Measurements from ENCODE around the gene FYTTD1. TPM values are rescaled to one million over a fixed set of nuclear protein-coding genes. Genes with fewer than 3 reads are reported as not detected.

The FYTTD1 gene
- total and polyA plus RNA-seq, 8 donors = 8.3 to 37.9 (median 28.0) TPM

DNA sequence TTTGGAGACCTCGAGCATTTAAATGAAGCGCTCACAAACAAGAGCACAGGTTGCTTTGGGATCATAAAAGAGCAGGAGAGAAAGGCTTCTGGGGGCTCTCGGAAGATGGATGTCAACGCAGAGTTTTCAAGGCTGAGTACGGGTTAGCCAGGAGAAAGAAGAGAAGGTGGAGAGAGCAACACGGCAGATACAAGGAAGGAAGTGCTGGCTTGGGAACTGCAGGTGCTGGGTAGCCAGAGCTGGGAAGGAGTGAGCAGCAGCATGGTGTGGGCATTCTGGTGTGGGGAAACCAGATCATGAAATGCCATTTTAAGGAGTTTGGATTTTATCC lies 12.4 kb upstream of the FYTTD1 start:
- intact Hi-C loops (cut with DNase I) = no loop called here
- ATAC-seq (peak in 3 of 4 donors; percentile 17 to 44 (median 43)), DNase-seq (no peak), FAIRE-seq (no peak)
- WGBS, 2 donors = 0 to 1% methylated on average over 6 of the region's 6 CpGs
- Histone ChIP-seq H3K27me3 (no peaks in the 10 kb centered on the region), H3K4me1 (peaks cover 0 to 5% (median 0%) of the 10 kb centered on the region in 3 donors), H3K4me3 (peak overlapping the region; percentile 74 to 95 (median 89)), H3K36me3 (no peaks in the 10 kb centered on the region), H3K27ac (peak overlapping the region; percentile 42 to 81 (median 64)), H3K9me3 (no peaks in the 10 kb centered on the region)
- TF ChIP-seq, protein P1, sequence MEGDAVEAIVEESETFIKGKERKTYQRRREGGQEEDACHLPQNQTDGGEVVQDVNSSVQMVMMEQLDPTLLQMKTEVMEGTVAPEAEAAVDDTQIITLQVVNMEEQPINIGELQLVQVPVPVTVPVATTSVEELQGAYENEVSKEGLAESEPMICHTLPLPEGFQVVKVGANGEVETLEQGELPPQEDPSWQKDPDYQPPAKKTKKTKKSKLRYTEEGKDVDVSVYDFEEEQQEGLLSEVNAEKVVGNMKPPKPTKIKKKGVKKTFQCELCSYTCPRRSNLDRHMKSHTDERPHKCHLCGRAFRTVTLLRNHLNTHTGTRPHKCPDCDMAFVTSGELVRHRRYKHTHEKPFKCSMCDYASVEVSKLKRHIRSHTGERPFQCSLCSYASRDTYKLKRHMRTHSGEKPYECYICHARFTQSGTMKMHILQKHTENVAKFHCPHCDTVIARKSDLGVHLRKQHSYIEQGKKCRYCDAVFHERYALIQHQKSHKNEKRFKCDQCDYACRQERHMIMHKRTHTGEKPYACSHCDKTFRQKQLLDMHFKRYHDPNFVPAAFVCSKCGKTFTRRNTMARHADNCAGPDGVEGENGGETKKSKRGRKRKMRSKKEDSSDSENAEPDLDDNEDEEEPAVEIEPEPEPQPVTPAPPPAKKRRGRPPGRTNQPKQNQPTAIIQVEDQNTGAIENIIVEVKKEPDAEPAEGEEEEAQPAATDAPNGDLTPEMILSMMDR (IDR thresholded peaks at IDR 0.05) = no peak

DNA sequence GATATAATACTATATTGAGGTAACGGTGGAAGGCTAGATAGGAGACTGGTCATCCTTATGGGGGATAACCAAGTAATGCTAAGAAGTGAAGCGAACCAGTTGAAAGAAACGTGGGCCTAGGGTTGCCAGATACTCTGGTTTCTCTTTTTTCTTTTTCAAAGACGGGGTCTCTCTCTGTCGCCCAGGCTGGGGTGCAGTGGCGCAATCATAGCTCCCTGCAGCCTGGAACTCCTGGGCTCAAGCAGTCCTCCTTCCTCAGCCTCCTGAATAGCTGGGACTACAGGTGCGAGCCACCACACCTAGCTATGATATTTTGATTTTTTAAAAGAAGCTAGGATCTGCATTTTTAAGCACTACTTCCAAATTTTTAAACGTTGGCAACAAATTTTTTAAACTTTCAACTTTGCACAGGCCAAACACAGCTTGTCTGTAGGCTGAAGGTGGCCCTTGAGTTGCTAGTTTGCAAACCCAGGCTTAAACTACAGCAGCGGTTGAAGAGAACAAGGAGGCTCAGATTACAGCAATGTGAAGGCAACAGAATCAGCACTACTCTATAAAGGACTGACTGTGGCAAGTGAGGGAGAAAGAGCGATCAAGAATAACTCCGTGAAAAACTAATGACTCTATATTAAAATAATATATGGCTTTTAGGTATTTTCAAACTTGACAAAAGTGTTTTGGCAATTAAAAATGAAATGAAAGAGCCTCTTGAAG lies 11.8 kb upstream of the FYTTD1 start:
- intact Hi-C loops (cut with DNase I) = no loop called here
- no peak for ATAC-seq

DNA sequence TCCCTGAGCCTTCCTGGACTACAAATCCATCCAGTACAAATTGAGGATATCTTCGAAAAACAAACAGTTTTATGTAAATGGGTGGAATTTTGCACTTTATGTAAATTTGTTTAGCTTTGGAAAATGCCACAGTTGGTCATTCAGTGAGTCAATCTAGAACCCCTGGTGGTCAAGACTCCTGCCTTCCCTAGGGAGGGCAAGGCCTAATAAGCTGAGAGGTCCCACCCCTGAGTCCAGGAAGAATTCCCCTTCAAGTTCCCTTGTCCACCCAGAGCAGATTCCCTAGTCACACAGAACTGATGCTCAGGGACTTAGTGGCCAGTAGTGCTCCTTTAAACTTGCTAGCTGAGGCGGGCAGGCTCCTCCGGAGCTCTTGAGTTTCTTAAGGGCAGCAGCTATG lies 6.9 kb upstream of the FYTTD1 start:
- H3K4me3 ChIP-seq = no peak overlapping the region
- H3K27ac ChIP-seq = no peak overlapping the region
- peaks cover 0 to 4% (median 0%) of the 10 kb centered on the region in 3 donors for H3K4me1 ChIP-seq
- TF ChIP-seq, protein P1 (IDR thresholded peaks at IDR 0.05) = no peak
- FAIRE-seq (no peak), DNase-seq (no peak), ATAC-seq (no peak)
- no peaks in the 10 kb centered on the region for H3K36me3 ChIP-seq
- intact Hi-C loops (cut with DNase I) = no loop called here
- no peaks in the 10 kb centered on the region for H3K27me3 ChIP-seq
- no peaks in the 10 kb centered on the region for H3K9me3 ChIP-seq
- WGBS, 2 donors = 86 to 89% methylated on average over 3 of the region's 3 CpGs

More for the DNA sequence above, 11.8 kb upstream of the FYTTD1 start:
- Histone ChIP-seq H3K9me3 (no peaks in the 10 kb centered on the region), H3K36me3 (no peaks in the 10 kb centered on the region), H3K27me3 (no peaks in the 10 kb centered on the region), H3K27ac (peak overlapping the region in 2 of 4 donors; percentile 80 to 81), H3K4me3 (peak overlapping the region in 2 of 4 donors; percentile 74 to 84), H3K4me1 (peaks cover 0 to 5% (median 0%) of the 10 kb centered on the region in 3 donors)
- WGBS, 2 donors = 56 to 67% methylated on average over 11 of the region's 11 CpGs
- no peak for FAIRE-seq
- TF ChIP-seq, protein P1 (IDR thresholded peaks at IDR 0.05) = no peak
- DNase-seq = no peak

DNA sequence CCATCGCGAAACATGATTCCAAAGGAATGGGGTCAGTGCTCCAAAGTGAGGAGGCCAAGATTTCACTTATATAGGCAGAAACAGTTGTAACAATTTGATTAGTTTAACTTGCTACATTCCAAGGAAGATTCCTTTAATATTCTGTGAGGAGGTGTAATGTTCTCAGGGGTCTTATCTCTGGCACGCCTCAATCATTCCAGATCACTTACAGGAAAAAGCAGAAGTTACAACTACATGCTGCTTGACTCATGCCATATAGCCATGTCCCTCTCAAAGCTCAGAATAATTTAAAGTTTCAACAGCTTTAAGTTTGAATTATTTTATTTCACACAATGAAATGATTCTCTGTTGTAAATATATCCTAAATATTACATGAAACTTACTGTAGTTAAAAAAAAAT lies 3.5 kb upstream of the FYTTD1 start:
- TF ChIP-seq, protein P1 (IDR thresholded peaks at IDR 0.05) = no peak
- Histone ChIP-seq H3K27ac (no peak overlapping the region), H3K9me3 (no peaks in the 10 kb centered on the region), H3K4me3 (no peak overlapping the region), H3K27me3 (no peaks in the 10 kb centered on the region), H3K4me1 (peaks cover 0 to 9% (median 0%) of the 10 kb centered on the region in 3 donors), H3K36me3 (no peaks in the 10 kb centered on the region)
- no peak for ATAC-seq
- intact Hi-C loops (cut with DNase I) = no loop called here
- 76 to 87% methylated on average over 3 of the region's 3 CpGs for WGBS, 2 donors
- no peak for DNase-seq
- no peak for FAIRE-seq

DNA sequence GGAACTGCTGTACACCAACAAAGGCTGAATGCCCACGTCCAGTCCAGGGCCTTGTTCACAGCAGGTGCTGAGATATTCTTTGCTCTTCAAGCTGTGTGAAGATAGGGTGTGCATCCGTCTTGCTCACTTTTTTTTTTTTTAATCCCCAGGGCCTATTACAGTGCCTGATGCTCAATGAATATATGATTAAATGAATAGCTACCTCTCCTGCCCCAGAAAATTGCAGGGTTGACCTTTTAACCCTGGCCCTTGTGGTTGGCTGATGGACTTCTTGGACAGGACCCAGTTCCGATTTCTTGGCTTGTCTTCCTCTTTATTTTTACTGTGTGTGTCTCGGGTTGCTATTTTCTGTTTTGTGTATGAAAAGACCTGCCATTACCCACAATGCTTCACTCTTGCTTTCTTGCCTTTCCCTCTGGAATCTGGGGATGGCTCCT lies 2.9 kb upstream of the FYTTD1 start:
- intact Hi-C loops (cut with DNase I) = no loop called here
- WGBS, 2 donors = 41 to 46% methylated on average over 4 of the region's 4 CpGs
- H3K4me1 ChIP-seq = peaks cover 0 to 10% (median 2%) of the 10 kb centered on the region in 3 donors
- TF ChIP-seq, protein P1 (IDR thresholded peaks at IDR 0.05) = no peak
- no peak overlapping the region for H3K27ac ChIP-seq
- no peaks in the 10 kb centered on the region for H3K27me3 ChIP-seq
- H3K36me3 ChIP-seq = no peaks in the 10 kb centered on the region
- DNase-seq (peak in 1 of 6 donors; percentile 24), ATAC-seq (no peak), FAIRE-seq (no peak)
- H3K4me3 ChIP-seq = no peak overlapping the region
- H3K9me3 ChIP-seq = no peaks in the 10 kb centered on the region

Measured in pancreas (tissue), 10 donors.